Measurements from ENCODE around the gene NDUFAF2. TPM values are rescaled to one million over a fixed set of nuclear protein-coding genes. Genes with fewer than 3 reads are reported as not detected.

NDUFAF2 gene
- total and polyA plus RNA-seq, 2 of the 13 experiments (the other 11 are each of a cell fraction or from before 2014, with no cell fraction given) = 34.0 to 78.4 TPM

GRCh38 chr5:60927450-60927849, 17.6 kb upstream of the NDUFAF2 start:
- FAIRE-seq (no peak), ATAC-seq (no peak), DNase-seq (ENCODE audit: low spot score) (no peak)
- intact Hi-C loops (cut with micrococcal nuclease; ENCODE audit: unreplicated experiment) (no loop called here), in situ Hi-C loops (cut with HindIII; ENCODE audit: extremely low pct_ligation_motif_present, low pct_unique_long_range_greater_than_20kb) (no loop called here)
- Histone ChIP-seq H2AFZ (ENCODE audit: low read length) (no peak overlapping the region), H3K9me3 (ENCODE audit: low read length) (no peaks in the 10 kb centered on the region), H3K36me3 (replicated peaks in 1 of 2; ENCODE audit: control insufficient read depth in 1 of 2, insufficient read depth in 2 of 2, low read length in 2 of 2) (peaks cover 5 to 28% of the 10 kb centered on the region in 2 experiments; a peak in 4 of 5 replicates), H4K20me1 (ENCODE audit: insufficient read depth, low read length) (no peaks in the 10 kb centered on the region), H3K4me3 (replicated peaks in 1 of 3; ENCODE audit: insufficient read depth in 1 of 3, low read depth in 2 of 3, low read length in 3 of 3) (no peak overlapping the region), H3K9ac (ENCODE audit: insufficient read depth, low read depth, low read length) (no peak overlapping the region), H3K4me1 (ENCODE audit: insufficient read depth, low read length) (no peaks in the 10 kb centered on the region), H3K27ac (ENCODE audit: extremely low read length, insufficient read depth, low read length) (no peak overlapping the region), H3K79me2 (ENCODE audit: insufficient read depth, low read length) (no peaks in the 10 kb centered on the region), H3K4me2 (ENCODE audit: low read depth, low read length) (no peak overlapping the region), H3K27me3 (ENCODE audit: control insufficient read depth in 1 of 2, insufficient read depth in 2 of 2, low read length in 2 of 2) (no peaks in the 10 kb centered on the region)
- no TSS peak for BruUV-seq (replicated peaks)
- CTCF ChIA-PET (ENCODE audit: low intra/inter-chr PET ratio, low total read pairs) = no interaction called here
- POLR2A ChIA-PET = no interaction called here
- TF ChIP-seq RELA (CRISPR knock-in tag; IDR thresholded peaks at IDR 0.05) (no peak), ZNF280B (CRISPR knock-in tag; IDR thresholded peaks at IDR 0.05; ENCODE audit: borderline replicate concordance) (no peak), HBP1 (CRISPR knock-in tag; IDR thresholded peaks at IDR 0.05; ENCODE audit: low read depth) (no peak), ZNF605 (CRISPR knock-in tag; IDR thresholded peaks at IDR 0.05) (no peak), KDM6A (CRISPR knock-in tag; IDR thresholded peaks at IDR 0.05; ENCODE audit: low read depth) (no peak), FOXK1 (CRISPR knock-in tag; IDR thresholded peaks at IDR 0.05; ENCODE audit: borderline replicate concordance, low read depth) (no peak), ATF5 (CRISPR knock-in tag; IDR thresholded peaks at IDR 0.05; ENCODE audit: low read depth) (no peak), NFAT5 (CRISPR knock-in tag; IDR thresholded peaks at IDR 0.05) (no peak), HIC2 (CRISPR knock-in tag; IDR thresholded peaks at IDR 0.05; ENCODE audit: low read depth) (no peak)
